PC-9 (cell line): Measurements from ENCODE around the gene FRAT2.

ENCODE experiments used
- CTCF ChIP-seq: fragments of 200-600 bp; sonication (generic); conservative IDR thresholded peaks from 2 replicates; pipeline ENCODE4 v1.6.1; 2017; ENCODE audit warnings: mixed run types, antibody characterized with exemption, mild to moderate bottlenecking, moderate library complexity
- EZH2 ChIP-seq: fragments of 200-600 bp; sonication (generic); IDR thresholded peaks from 2 replicates; pipeline ENCODE4 v1.8.0; 2017; ENCODE audit warnings: antibody characterized with exemption, low read depth

GRCh38 chr10:97336006-97336405, 1.5 kb upstream of the FRAT2 start:
- TF ChIP-seq CTCF: no peak
- no peak for TF ChIP-seq EZH2
